HCT116 (cell line): ENCODE measurements around the gene HPCAL1.

ENCODE experiments used
- CEBPB ChIP-seq: IDR thresholded peaks from 2 replicates; pipeline ENCODE4 v1.6.1; 2012; ENCODE audit warnings: low read depth
- CTCF ChIP-seq, 3 experiments: fragments of 200-600 bp in 1 of 3; sonication (generic) in 1 of 3; IDR thresholded peaks in 2 of 3; conservative IDR thresholded peaks in 1 of 3; 2 replicates each; pipeline ENCODE4 v1.5.1; 2012 to 2017; ENCODE audit warnings: low read depth in 2 of 3, low read length in 2 of 3, antibody characterized with exemption in 1 of 3, borderline replicate concordance in 1 of 3, control low read depth in 1 of 3, mild to moderate bottlenecking in 1 of 3, mixed read lengths in 1 of 3, mixed run types in 1 of 3, moderate library complexity in 1 of 3; ENCODE audit not compliant: insufficient read depth in 1 of 3
- EGR1 ChIP-seq: IDR thresholded peaks from 2 replicates; pipeline ENCODE4 v1.6.1; 2012; ENCODE audit warnings: low read depth
- EZH2 ChIP-seq: fragments of 200-600 bp; sonication (generic); IDR thresholded peaks from 2 replicates; pipeline ENCODE4 v1.6.1; 2017; ENCODE audit warnings: antibody characterized with exemption, mixed run types

DNA sequence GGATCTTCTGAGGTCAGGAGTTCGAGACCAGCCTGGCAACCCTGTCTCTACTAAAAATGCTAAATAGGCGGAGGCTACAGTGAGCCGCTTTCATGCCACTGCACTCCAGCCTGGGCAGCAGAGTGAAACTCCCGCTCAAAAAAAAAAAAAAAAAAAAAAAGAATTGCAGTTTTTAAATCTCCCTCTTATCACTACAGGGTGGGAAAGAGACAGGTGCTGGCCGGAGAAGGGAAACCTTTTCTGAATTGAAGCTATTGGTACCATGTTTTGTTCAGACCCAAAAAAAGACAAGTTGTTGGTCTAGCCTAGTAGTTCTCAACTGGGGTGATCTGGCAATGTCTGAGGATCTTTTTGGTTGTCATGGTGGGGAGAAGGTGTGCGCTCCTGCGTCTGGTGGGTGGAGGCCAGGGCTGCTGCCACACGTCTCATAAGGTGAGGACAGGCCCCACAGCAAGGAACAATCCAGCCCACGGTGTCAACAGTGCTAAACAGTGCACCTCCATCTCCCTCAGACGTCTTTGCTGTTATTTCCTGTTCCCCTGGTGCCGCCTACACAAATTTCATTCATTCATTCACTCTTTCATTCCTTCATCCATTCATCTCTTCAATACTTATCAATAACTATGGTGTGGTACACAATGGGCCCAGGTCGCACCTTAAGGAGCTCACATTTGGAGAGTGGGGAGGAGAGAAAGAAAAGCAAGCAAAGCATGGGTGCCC lies 174.2 kb downstream of the HPCAL1 start:
- TF ChIP-seq CTCF (IDR thresholded peaks at IDR 0.05 in 2 of 3, conservative IDR thresholded peaks at IDR 0.05 in 1 of 3; ENCODE audit: borderline replicate concordance in 1 of 3, insufficient read depth in 1 of 3, low read depth in 2 of 3, low read length in 2 of 3): no peak
- TF ChIP-seq EZH2: no peak
- TF ChIP-seq EGR1: no peak
- no peak for TF ChIP-seq CEBPB
